ENCODE measurements around the gene CRLF2.
"Not testable (repeated sequence)": the region's sequence is repeated elsewhere in the genome, so short reads cannot be mapped to it uniquely, and the experiment has no call there.

Gene CRLF2

GRCh38 chrX:1165535-1166196 is 46.8 kb downstream of the CRLF2 start:
- no peaks in the 10 kb centered on the region for H3K36me3 ChIP-seq (ENCODE audit: control insufficient read depth, insufficient read depth, low read length)
- H3K4me3 ChIP-seq (ENCODE audit: low read depth, low read length), result no peak overlapping the region
- no peaks in the 10 kb centered on the region for H3K27me3 ChIP-seq (ENCODE audit: control insufficient read depth, insufficient read depth, low read length)
- H3K27ac ChIP-seq (ENCODE audit: low read depth, low read length), result no peak overlapping the region
- no peak overlapping the region for H3K9ac ChIP-seq (ENCODE audit: low read length)
- H3K9me3 ChIP-seq (ENCODE audit: control insufficient read depth, insufficient read depth, low read depth, low read length), result no peaks in the 10 kb centered on the region
- no peaks in the 10 kb centered on the region for H3K4me1 ChIP-seq (ENCODE audit: control insufficient read depth, insufficient read depth, low read length)

DNA sequence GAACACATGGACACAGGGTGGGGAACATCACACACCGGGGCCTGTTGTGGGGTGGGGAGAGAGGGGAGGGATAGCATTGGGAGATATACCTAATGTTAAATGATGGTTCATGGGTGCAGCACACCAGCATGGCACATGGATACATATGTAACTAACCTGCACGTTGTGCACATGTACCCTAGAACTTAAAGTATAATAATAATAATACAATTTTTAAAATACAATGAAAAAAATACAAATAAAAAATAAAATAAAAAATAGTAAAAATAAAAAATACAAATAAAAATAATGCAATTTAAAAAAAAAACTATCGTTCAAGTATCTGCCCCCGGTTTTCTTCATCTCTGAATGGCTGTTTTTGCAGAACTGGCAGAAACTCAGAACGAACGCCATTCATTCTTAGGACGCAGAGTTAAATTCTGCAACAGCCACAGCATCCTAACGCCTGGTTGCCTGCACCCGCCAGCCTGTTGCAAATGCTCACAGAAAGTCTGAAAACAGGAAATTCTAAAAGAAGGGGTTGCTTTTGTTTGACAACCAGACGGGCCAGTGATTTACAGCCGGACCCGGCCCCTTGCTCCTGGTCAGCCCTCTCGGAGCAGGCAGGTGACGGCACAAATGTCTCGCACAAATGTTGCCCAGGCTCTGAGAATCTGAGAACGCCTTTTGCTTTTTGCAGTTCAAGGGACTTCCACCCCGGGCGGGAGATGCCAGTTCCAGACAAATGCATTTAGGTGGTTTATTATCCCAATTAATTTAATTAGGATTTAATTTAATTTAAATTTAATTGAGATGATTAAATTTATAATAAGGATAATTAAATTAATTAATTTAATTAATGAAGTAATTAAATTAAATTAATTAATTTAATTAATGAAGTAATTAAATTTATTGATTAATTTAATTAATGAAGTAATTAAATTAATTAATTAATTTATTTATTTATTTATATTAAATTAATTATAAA is 47.8 kb downstream of the CRLF2 start:
- Histone ChIP-seq H3K4me1 (ENCODE audit: control insufficient read depth, insufficient read depth, low read length) (no peaks in the 10 kb centered on the region), H3K27me3 (ENCODE audit: control insufficient read depth, insufficient read depth, low read length) (peaks cover 9% of the 10 kb centered on the region), H3K27ac (ENCODE audit: low read depth, low read length) (no peak overlapping the region), H3K9me3 (ENCODE audit: control insufficient read depth, insufficient read depth, low read depth, low read length) (no peaks in the 10 kb centered on the region), H3K4me3 (ENCODE audit: low read depth, low read length) (no peak overlapping the region), H3K9ac (ENCODE audit: low read length) (no peak overlapping the region), H3K36me3 (ENCODE audit: control insufficient read depth, insufficient read depth, low read length) (no peaks in the 10 kb centered on the region)

GRCh38 chrX:1163231-1163630 is 49.2 kb downstream of the CRLF2 start:
- no peaks in the 10 kb centered on the region for H3K9me3 ChIP-seq (ENCODE audit: control insufficient read depth, insufficient read depth, low read depth, low read length)
- H3K27me3 ChIP-seq (ENCODE audit: control insufficient read depth, insufficient read depth, low read length), result peaks cover 13% of the 10 kb centered on the region
- no peaks in the 10 kb centered on the region for H3K36me3 ChIP-seq (ENCODE audit: control insufficient read depth, insufficient read depth, low read length)
- H3K4me1 ChIP-seq (ENCODE audit: control insufficient read depth, insufficient read depth, low read length), result no peaks in the 10 kb centered on the region
- H3K27ac ChIP-seq (ENCODE audit: low read depth, low read length), result no peak overlapping the region
- H3K4me3 ChIP-seq (ENCODE audit: low read depth, low read length), result no peak overlapping the region
- no peak overlapping the region for H3K9ac ChIP-seq (ENCODE audit: low read length)

- Histone ChIP-seq H3K9ac (ENCODE audit: low read length) (no peak overlapping the region), H3K27me3 (ENCODE audit: control insufficient read depth, insufficient read depth, low read length) (peaks cover 13% of the 10 kb centered on the region), H3K4me1 (ENCODE audit: control insufficient read depth, insufficient read depth, low read length) (no peaks in the 10 kb centered on the region), H3K27ac (ENCODE audit: low read depth, low read length) (no peak overlapping the region), H3K36me3 (ENCODE audit: control insufficient read depth, insufficient read depth, low read length) (no peaks in the 10 kb centered on the region), H3K4me3 (ENCODE audit: low read depth, low read length) (no peak overlapping the region), H3K9me3 (ENCODE audit: control insufficient read depth, insufficient read depth, low read depth, low read length) (no peaks in the 10 kb centered on the region)
Measured at GRCh38 chrX:1162119-1162916, 50.1 kb downstream of the CRLF2 start.

DNA sequence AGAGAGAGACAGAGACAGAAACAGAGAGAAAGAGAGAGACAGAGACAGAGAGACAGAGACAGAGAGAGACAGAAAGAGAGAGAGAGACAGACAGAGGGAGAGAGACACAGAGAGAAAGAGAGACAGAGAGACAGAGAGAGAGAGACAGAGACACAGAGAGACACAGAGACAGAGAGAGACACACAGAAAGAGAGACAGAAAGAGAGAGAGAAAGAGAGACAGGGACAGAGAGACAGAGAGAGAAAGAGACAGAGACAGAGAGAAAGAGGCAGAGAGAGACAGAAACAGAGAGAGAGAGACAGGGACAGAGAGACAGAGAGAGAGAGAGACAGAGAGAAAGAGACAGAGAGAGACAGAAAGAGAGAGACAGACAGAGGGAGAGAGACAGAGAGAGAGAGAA is 52.9 kb downstream of the CRLF2 start:
- Histone ChIP-seq H3K36me3 (ENCODE audit: control insufficient read depth, insufficient read depth, low read length) (no peaks in the 10 kb centered on the region), H3K4me1 (ENCODE audit: control insufficient read depth, insufficient read depth, low read length) (no peaks in the 10 kb centered on the region), H3K9me3 (ENCODE audit: control insufficient read depth, insufficient read depth, low read depth, low read length) (no peaks in the 10 kb centered on the region)

DNA sequence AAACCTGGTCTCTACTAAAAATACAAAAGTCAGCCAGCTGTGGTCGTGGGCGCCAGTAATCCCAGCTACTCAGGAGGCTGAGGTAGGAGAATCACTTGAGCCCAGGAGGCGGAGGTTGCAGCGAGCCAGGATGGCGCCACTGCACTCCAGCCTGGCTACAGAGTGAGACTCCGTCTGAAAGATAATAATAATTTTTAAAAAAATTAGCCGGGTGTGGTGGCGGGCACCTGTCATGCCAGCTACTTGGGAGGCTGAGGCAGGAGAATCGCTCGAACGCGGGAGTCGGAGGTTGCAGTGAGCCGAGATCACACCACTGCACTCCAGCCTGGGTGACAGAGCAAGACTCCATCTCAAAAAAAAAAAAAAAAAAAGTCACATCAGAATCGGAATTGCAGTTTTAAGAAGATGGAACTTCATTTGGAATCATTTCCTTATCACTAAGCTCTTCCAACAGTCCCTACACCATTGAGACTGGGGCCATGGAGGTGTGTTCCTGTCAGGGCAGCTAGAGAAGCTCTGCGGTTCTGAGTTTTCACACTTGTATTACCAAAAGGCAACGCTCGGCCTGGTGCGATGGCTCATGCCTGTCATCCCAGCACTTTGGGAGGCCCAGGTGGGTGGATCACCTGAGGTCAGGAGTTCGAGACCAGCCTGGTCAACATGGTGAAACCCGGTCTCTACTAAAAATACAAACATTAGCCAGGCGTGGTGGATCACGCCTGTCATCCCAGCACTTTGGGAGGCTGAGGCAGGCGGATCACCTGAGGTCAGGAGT is 55.6 kb downstream of the CRLF2 start:
- peaks cover 13% of the 10 kb centered on the region for H3K27me3 ChIP-seq (ENCODE audit: control insufficient read depth, insufficient read depth, low read length)
- not testable (repeated sequence) for H3K4me3 ChIP-seq (ENCODE audit: low read depth, low read length); H3K36me3 ChIP-seq (ENCODE audit: control insufficient read depth, insufficient read depth, low read length); H3K27ac ChIP-seq (ENCODE audit: low read depth, low read length); H3K4me1 ChIP-seq (ENCODE audit: control insufficient read depth, insufficient read depth, low read length); H3K9me3 ChIP-seq (ENCODE audit: control insufficient read depth, insufficient read depth, low read depth, low read length); H3K9ac ChIP-seq (ENCODE audit: low read length)

More for the DNA sequence above, 52.9 kb downstream of the CRLF2 start:
- no peak overlapping the region for H3K27ac ChIP-seq (ENCODE audit: low read depth, low read length)
- H3K27me3 ChIP-seq (ENCODE audit: control insufficient read depth, insufficient read depth, low read length), result peaks cover 13% of the 10 kb centered on the region
- no peak overlapping the region for H3K9ac ChIP-seq (ENCODE audit: low read length)
- H3K4me3 ChIP-seq (ENCODE audit: low read depth, low read length), result no peak overlapping the region

- H3K9me3 ChIP-seq (ENCODE audit: control insufficient read depth, insufficient read depth, low read depth, low read length), result no peaks in the 10 kb centered on the region
- no peaks in the 10 kb centered on the region for H3K4me1 ChIP-seq (ENCODE audit: control insufficient read depth, insufficient read depth, low read length)
- no peak overlapping the region for H3K27ac ChIP-seq (ENCODE audit: low read depth, low read length)
- no peaks in the 10 kb centered on the region for H3K36me3 ChIP-seq (ENCODE audit: control insufficient read depth, insufficient read depth, low read length)
- no peak overlapping the region for H3K9ac ChIP-seq (ENCODE audit: low read length)
- H3K27me3 ChIP-seq (ENCODE audit: control insufficient read depth, insufficient read depth, low read length), result no peaks in the 10 kb centered on the region
- H3K4me3 ChIP-seq (ENCODE audit: low read depth, low read length), result no peak overlapping the region
Measured at GRCh38 chrX:1153940-1154339, 58.5 kb downstream of the CRLF2 start.

DNA sequence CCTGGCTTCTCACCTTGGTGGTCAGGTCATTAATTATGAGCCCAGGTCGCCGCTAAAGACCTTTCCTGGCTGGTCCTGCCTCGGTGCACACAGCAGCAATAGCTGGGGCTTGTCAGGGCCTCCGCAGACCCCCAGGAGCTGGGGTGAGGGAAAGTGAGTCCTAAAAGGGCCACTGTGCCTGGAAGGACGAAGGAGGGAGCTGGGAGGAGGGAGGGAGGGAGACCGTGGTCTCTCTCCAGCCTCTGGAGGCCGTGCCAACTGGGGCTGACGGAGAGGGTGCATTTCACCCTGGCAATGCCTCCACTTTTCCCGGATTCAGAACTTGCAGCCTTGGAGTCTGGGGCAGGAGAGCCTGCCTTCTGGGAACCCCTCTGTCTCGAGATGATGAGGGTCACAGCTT is 60.4 kb downstream of the CRLF2 start:
- Histone ChIP-seq H3K4me1 (ENCODE audit: control insufficient read depth, insufficient read depth, low read length) (0 out of 2 replicates have a peak, but pooled peaks cover 6% of the 10 kb centered on the region), H3K36me3 (ENCODE audit: control insufficient read depth, insufficient read depth, low read length) (no peaks in the 10 kb centered on the region), H3K27ac (ENCODE audit: low read depth, low read length) (no peak overlapping the region), H3K9me3 (ENCODE audit: control insufficient read depth, insufficient read depth, low read depth, low read length) (no peaks in the 10 kb centered on the region), H3K4me3 (ENCODE audit: low read depth, low read length) (no peak overlapping the region), H3K9ac (ENCODE audit: low read length) (no peak overlapping the region), H3K27me3 (ENCODE audit: control insufficient read depth, insufficient read depth, low read length) (no peaks in the 10 kb centered on the region)

DNA sequence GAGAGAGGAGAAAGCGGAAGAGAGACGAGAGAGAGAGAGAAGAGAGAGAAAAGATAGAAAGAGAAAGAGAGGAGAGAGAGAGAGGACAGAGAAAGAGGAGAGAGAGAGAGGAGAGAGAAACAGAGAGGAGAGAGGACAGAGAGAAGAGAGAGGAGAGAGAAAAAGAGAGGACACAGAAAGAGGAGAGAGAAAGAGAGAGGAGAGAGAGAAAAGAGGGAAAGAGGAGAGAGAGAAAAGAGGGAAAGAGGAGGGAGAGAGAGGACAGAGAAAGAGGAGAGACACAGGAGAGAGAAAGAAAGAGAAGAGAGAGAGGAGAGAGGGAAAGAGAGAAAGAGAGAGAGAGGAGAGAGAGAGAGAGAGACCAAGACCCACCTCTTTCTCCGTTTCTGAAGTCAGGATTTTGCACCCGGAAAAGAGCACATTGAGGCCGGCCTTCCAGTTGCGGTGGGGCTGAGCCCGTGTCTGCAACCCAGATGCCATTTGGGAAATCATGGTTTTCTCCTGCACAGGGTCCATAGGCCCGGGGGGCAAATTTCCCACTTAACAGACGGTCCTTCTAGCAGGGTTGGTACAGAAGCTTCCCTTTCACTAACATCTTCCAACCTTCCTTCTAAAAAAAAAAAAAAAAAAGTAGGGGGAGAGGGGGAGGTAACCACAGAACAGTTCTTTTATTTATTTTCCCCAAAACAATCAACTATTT is 60.9 kb downstream of the CRLF2 start:
- 0 out of 2 replicates have a peak, but pooled peaks cover 6% of the 10 kb centered on the region for H3K4me1 ChIP-seq (ENCODE audit: control insufficient read depth, insufficient read depth, low read length)
- H3K9me3 ChIP-seq (ENCODE audit: control insufficient read depth, insufficient read depth, low read depth, low read length), result no peaks in the 10 kb centered on the region
- H3K27ac ChIP-seq (ENCODE audit: low read depth, low read length), result no peak overlapping the region
- H3K27me3 ChIP-seq (ENCODE audit: control insufficient read depth, insufficient read depth, low read length), result no peaks in the 10 kb centered on the region
- no peak overlapping the region for H3K4me3 ChIP-seq (ENCODE audit: low read depth, low read length)
- no peaks in the 10 kb centered on the region for H3K36me3 ChIP-seq (ENCODE audit: control insufficient read depth, insufficient read depth, low read length)
- no peak overlapping the region for H3K9ac ChIP-seq (ENCODE audit: low read length)

All from HUES6 (cell line).